IMR-90 (cell line): ENCODE measurements around the gene NPEPL1. TPM values are rescaled to one million over a fixed set of nuclear protein-coding genes. Genes with fewer than 3 reads are reported as not detected.

ENCODE experiments used
- ATAC-seq: fragments of 200-7000 bp; cut with Tn5 transposase; 2 replicates; pipeline ENCODE4 v1.9.1; 2020; ENCODE audit warnings: low read depth, mild to moderate bottlenecking, moderate library complexity
- BruUV-seq: library from RNA; stranded (reverse); fragments of 400-500 nt; replicated peaks from 2 replicates; lab custom pipeline; 2021; lab: Mats Ljungman, UMichigan
- CTCF ChIA-PET: fragments of 300-600 bp; formaldehyde crosslinking; extraction: SDS; loops from one replicate; lab custom pipeline; 2021; ENCODE audit warnings: antibody characterized with exemption; lab: Yijun Ruan, JAX
- POLR2A ChIA-PET: fragments of 300-600 bp; sonication (Branson Sonifier 250); formaldehyde crosslinking; loops from one replicate; lab custom pipeline; 2022; ENCODE audit warnings: antibody characterized with exemption; ENCODE audit not compliant: unreplicated experiment; lab: Charles Lee
- DNase-seq: peaks from one replicate; pipeline ENCODE4 v3.0.0; 2013
- H2AFZ ChIP-seq: replicated peaks from 2 replicates; pipeline ENCODE3; 2013; ENCODE audit warnings: low read length, mild to moderate bottlenecking; ENCODE audit not compliant: poor library complexity
- H2AK5ac ChIP-seq: 2 replicates; pipeline ENCODE4 v1.6.1; 2013; ENCODE audit warnings: low read depth, low read length, inconsistent platforms
- H2AK9ac ChIP-seq: replicated peaks from 2 replicates; pipeline ENCODE3; 2013; ENCODE audit warnings: mild to moderate bottlenecking, low read depth, low read length, moderate library complexity; ENCODE audit not compliant: poor library complexity
- H2BK120ac ChIP-seq: 2 replicates; pipeline ENCODE4 v1.6.1; 2013; ENCODE audit warnings: low read depth, low read length, inconsistent platforms
- H2BK15ac ChIP-seq: 3 replicates; pipeline ENCODE4 v1.6.1; 2013; ENCODE audit warnings: low read depth, low read length, inconsistent platforms
- H2BK20ac ChIP-seq: 2 replicates; pipeline ENCODE4 v1.6.1; 2013; ENCODE audit warnings: low read depth, mild to moderate bottlenecking, inconsistent platforms, low read length, moderate library complexity
- H2BK5ac ChIP-seq: 2 replicates; pipeline ENCODE4 v1.6.1; 2013; ENCODE audit warnings: mild to moderate bottlenecking, low read depth, low read length, inconsistent platforms; ENCODE audit not compliant: poor library complexity, severe bottlenecking
- H3K14ac ChIP-seq: replicated peaks from 2 replicates; pipeline ENCODE4 v1.6.1; 2013; ENCODE audit warnings: low read depth, low read length, inconsistent platforms
- H3K18ac ChIP-seq: 2 replicates; pipeline ENCODE4 v1.6.1; 2013; ENCODE audit warnings: low read depth, low read length, control low read depth
- H3K23ac ChIP-seq: 2 replicates; pipeline ENCODE4 v1.6.1; 2013; ENCODE audit warnings: low read depth, low read length, inconsistent platforms
- H3K27ac ChIP-seq: 2 replicates; pipeline ENCODE4 v1.5.1; 2013; ENCODE audit warnings: mild to moderate bottlenecking, control low read depth, low read length; ENCODE audit not compliant: insufficient read depth
- H3K27me3 ChIP-seq: 2 replicates; pipeline ENCODE4 v1.6.1; 2013; ENCODE audit warnings: low read length; ENCODE audit not compliant: control insufficient read depth, insufficient read depth
- H3K36me3 ChIP-seq: 2 replicates; pipeline ENCODE4 v1.6.1; 2013; ENCODE audit warnings: low read length, mixed read lengths; ENCODE audit not compliant: control insufficient read depth, insufficient read depth
- H3K4ac ChIP-seq: 2 replicates; pipeline ENCODE4 v1.6.1; 2013; ENCODE audit warnings: low read depth, low read length, inconsistent platforms
- H3K4me1 ChIP-seq: 2 replicates; pipeline ENCODE4 v1.6.1; 2013; ENCODE audit warnings: low read length, mixed read lengths; ENCODE audit not compliant: control insufficient read depth, insufficient read depth
- H3K4me2 ChIP-seq: 2 replicates; pipeline ENCODE4 v1.6.1; 2013; ENCODE audit warnings: low read depth, mild to moderate bottlenecking, control low read depth, low read length, moderate library complexity
- H3K4me3 ChIP-seq: 2 replicates; pipeline ENCODE4 v1.5.1; 2013; ENCODE audit warnings: low read depth, mild to moderate bottlenecking, control low read depth, low read length, moderate library complexity; ENCODE audit not compliant: insufficient read depth
- H3K56ac ChIP-seq: 2 replicates; pipeline ENCODE4 v1.6.1; 2013; ENCODE audit warnings: low read length, inconsistent platforms; ENCODE audit not compliant: insufficient read depth; ENCODE audit errors: extremely low read depth
- H3K79me1 ChIP-seq, 2 experiments: 2 replicates each; pipeline ENCODE4 v1.6.1; 2013; ENCODE audit warnings: low read length in 2 of 2, inconsistent platforms in 1 of 2, low read depth in 1 of 2
- H3K9ac ChIP-seq: 2 replicates; pipeline ENCODE4 v1.6.1; 2013; ENCODE audit warnings: low read depth, low read length, control low read depth
- H3K9me1 ChIP-seq: 2 replicates; pipeline ENCODE4 v1.6.1; 2013; ENCODE audit warnings: low read length, inconsistent platforms; ENCODE audit not compliant: insufficient read depth
- H3K9me3 ChIP-seq: 2 replicates; pipeline ENCODE4 v1.6.1; 2013; ENCODE audit warnings: low read length; ENCODE audit not compliant: control insufficient read depth, insufficient read depth
- H4K20me1 ChIP-seq: 2 replicates; pipeline ENCODE4 v1.6.1; 2013; ENCODE audit warnings: low read length, inconsistent platforms; ENCODE audit not compliant: insufficient read depth
- H4K5ac ChIP-seq: 2 replicates; pipeline ENCODE4 v1.6.1; 2013; ENCODE audit warnings: mild to moderate bottlenecking, low read depth, low read length, control low read depth
- H4K8ac ChIP-seq, 2 experiments: 2 replicates each; pipeline ENCODE4 v1.6.1; 2013; ENCODE audit warnings: low read depth in 2 of 2, low read length in 2 of 2, control low read depth in 1 of 2, inconsistent platforms in 1 of 2
- H4K91ac ChIP-seq: 2 replicates; pipeline ENCODE4 v1.6.1; 2013; ENCODE audit warnings: low read depth, low read length, inconsistent platforms; ENCODE audit not compliant: insufficient read depth
- FOS ChIP-seq: fragments of 150-350 bp; IDR thresholded peaks from 2 replicates; pipeline ENCODE4 v1.6.1; 2016; ENCODE audit warnings: low read depth, low read length
- WGBS, 2 experiments: methylation state at CpG; one replicate each; pipeline versions ENCODE4 v1.1.5 to v1.1.7; 2013; ENCODE audit warnings: missing lambda C conversion rate in 2 of 2; ENCODE audit not compliant: insufficient read length in 1 of 2; ENCODE audit errors: extremely low coverage in 2 of 2; 5-methylcytosine and 5-hydroxymethylcytosine counted together
- dilution Hi-C: fragments of 300-500 bp; cut with HindIII; formaldehyde crosslinking; loops from one replicate; pipeline ENCODE4 v1.14.3; 2018; ENCODE audit warnings: low sequenced_read_pairs; ENCODE audit not compliant: unreplicated experiment
- in situ Hi-C: fragments of 300-500 bp; cut with MboI; formaldehyde crosslinking; loops from 3 replicates; pipeline ENCODE4 v1.14.3; 2019; ENCODE audit warnings: low sequenced_read_pairs, inconsistent platforms, mixed read lengths
- intact Hi-C: fragments of 100-400 bp; cut with micrococcal nuclease; formaldehyde crosslinking; loops from 2 replicates; pipeline ENCODE4 v1.10.0; 2022
- polyA plus RNA-seq, 3 experiments: library from polyadenylated mRNA; depleted of rRNA; stranded (reverse); fragments of >200 nt; gene quantifications; 2 replicates each; pipeline ENCODE4 v1.2.3, GENCODE V29; 2012; ENCODE audit warnings: low replicate concordance in 1 of 3
- total RNA-seq: library from RNA; depleted of rRNA; stranded (reverse); fragments of >200 nt; gene quantifications from 2 replicates; pipeline ENCODE4 v1.2.3, GENCODE V29; 2012

NPEPL1 gene
- total and polyA plus RNA-seq, 2 of the 4 experiments (the other 2 are of a cell fraction), result 6.3 to 10.4 TPM

DNA sequence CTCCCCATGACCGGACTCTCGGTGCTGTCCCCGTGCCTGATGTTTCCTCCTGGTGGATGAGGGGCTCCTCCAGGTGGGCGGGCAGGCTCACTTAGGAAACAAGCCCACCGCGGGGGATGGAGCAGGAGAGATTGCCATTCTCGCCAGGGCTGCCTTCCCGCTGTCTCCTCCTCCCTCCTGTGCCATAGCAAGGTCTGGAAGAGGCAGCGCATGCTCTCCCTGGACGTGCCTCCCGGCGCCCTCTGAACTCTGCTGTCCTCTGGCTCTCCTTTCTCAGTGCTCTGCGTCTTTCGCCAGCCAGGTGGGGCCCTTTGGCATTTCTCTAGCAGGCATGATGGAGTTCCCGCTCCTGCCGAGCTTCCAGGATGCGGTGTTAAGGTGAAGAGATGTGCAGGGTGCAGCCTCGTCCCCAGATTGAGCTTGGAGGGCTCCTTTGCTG lies 17.4 kb upstream of the NPEPL1 start:
- Histone ChIP-seq H3K56ac (no peak overlapping the region), H2AFZ (no peak overlapping the region), H3K9ac (no peak overlapping the region), H3K9me1 (peaks cover 6% of the 10 kb centered on the region; the same call in 1 of the 2 replicates), H3K14ac (no peak overlapping the region), H4K5ac (no peak overlapping the region), H2BK20ac (no peak overlapping the region), H3K79me1 (peaks cover 12 to 36% of the 10 kb centered on the region in 2 experiments; a peak in 3 of 4 replicates), H4K8ac (no peak overlapping the region), H3K4ac (no peak overlapping the region), H3K27me3 (no peaks in the 10 kb centered on the region), H2BK120ac (no peak overlapping the region), H4K91ac (no peak overlapping the region), H3K4me1 (peaks cover 2% of the 10 kb centered on the region; the same call in 1 of the 2 replicates), H3K9me3 (no peaks in the 10 kb centered on the region), H3K4me3 (no peak overlapping the region), H3K23ac (no peak overlapping the region), H2AK9ac (no peak overlapping the region), H3K18ac (no peak overlapping the region), H2BK15ac (no peak overlapping the region), H3K27ac (no peak overlapping the region), H2BK5ac (no peak overlapping the region), H2AK5ac (no peak overlapping the region), H3K36me3 (peaks cover 51% of the 10 kb centered on the region), H3K4me2 (no peak overlapping the region), H4K20me1 (peaks cover 4% of the 10 kb centered on the region)
- no TSS peak for BruUV-seq
- 97% methylated on average over 4 of the region's 18 CpGs; no CpG with 5 or more reads in 1 of the 2 experiments for WGBS, 2 experiments
- intact Hi-C loops (no loop called here), dilution Hi-C loops (no loop called here), in situ Hi-C loops (no loop called here)
- CTCF ChIA-PET, result no interaction called here
- TF ChIP-seq FOS, result no peak
- POLR2A ChIA-PET, result no interaction called here
- DNase-seq (no peak), ATAC-seq (no peak)
